H1 (cell line): ENCODE measurements around the gene UBE2M. TPM values are rescaled to one million over a fixed set of nuclear protein-coding genes. Genes with fewer than 3 reads are reported as not detected.
A peak's percentile ranks its signal among the peaks of the same experiment; 100 is the strongest.

ENCODE experiments used
- ASH2L ChIP-seq: fragments of 200-600, 300-600 bp; sonication (generic); IDR thresholded peaks from one replicate; pipeline ENCODE4 v1.7.1; 2017; ENCODE audit warnings: low read length
- ATF3 ChIP-seq: IDR thresholded peaks from 2 replicates; pipeline ENCODE4 v1.6.1; 2011; ENCODE audit warnings: low read depth, mild to moderate bottlenecking, low read length; ENCODE audit not compliant: insufficient read depth
- BCL11A ChIP-seq, 2 experiments: IDR thresholded peaks; one replicate each; pipeline ENCODE4 v1.6.1; 2011; ENCODE audit warnings: low read depth in 2 of 2, low read length in 2 of 2, mild to moderate bottlenecking in 2 of 2
- CBX5 ChIP-seq: fragments of 300-800, 300-1000 bp; sonication (generic); IDR thresholded peaks from 2 replicates; pipeline ENCODE4 v1.7.1; 2016; ENCODE audit warnings: antibody characterized with exemption, low read length, low read depth
- CREB1 ChIP-seq: IDR thresholded peaks from 2 replicates; pipeline ENCODE4 v1.6.1; 2012; ENCODE audit warnings: inconsistent platforms
- E2F6 ChIP-seq: IDR thresholded peaks from 2 replicates; pipeline ENCODE4 v1.6.1; 2012; ENCODE audit warnings: inconsistent platforms
- GABPA ChIP-seq: IDR thresholded peaks from 2 replicates; pipeline ENCODE4 v1.6.1; 2011; ENCODE audit warnings: mild to moderate bottlenecking, low read length, moderate library complexity, borderline replicate concordance; ENCODE audit not compliant: insufficient read depth
- JUN ChIP-seq: IDR thresholded peaks from 2 replicates; pipeline ENCODE4 v1.6.1; 2011; ENCODE audit warnings: low read depth, mild to moderate bottlenecking, improper control_type of control experiment, low read length
- JUND ChIP-seq: IDR thresholded peaks from 2 replicates; pipeline ENCODE4 v1.6.1; 2011; ENCODE audit warnings: mild to moderate bottlenecking, improper control_type of control experiment, low read length
- NANOG ChIP-seq: IDR thresholded peaks from 2 replicates; pipeline ENCODE4 v1.6.1; 2011; ENCODE audit warnings: low read length, low read depth, mild to moderate bottlenecking, inconsistent platforms; ENCODE audit not compliant: insufficient read depth, poor library complexity, severe bottlenecking
- NRF1 ChIP-seq: IDR thresholded peaks from 2 replicates; pipeline ENCODE4 v1.6.1; 2011; ENCODE audit warnings: mild to moderate bottlenecking, low read depth, low read length, improper control_type of control experiment
- POLR2AphosphoS5 ChIP-seq: IDR thresholded peaks from 2 replicates; pipeline ENCODE4 v1.6.1; 2011; ENCODE audit warnings: low read depth, low read length
- RFX5 ChIP-seq: IDR thresholded peaks from 2 replicates; pipeline ENCODE4 v1.6.1; 2011; ENCODE audit warnings: low read depth, low read length, improper control_type of control experiment, borderline replicate concordance
- RNF2 ChIP-seq: fragments of 200-900, 300-1000 bp; sonication (generic); IDR thresholded peaks from 2 replicates; pipeline ENCODE4 v1.7.1; 2016; ENCODE audit warnings: borderline replicate concordance, low read depth, mild to moderate bottlenecking, antibody characterized with exemption, low read length; ENCODE audit not compliant: poor library complexity, severe bottlenecking; ENCODE audit errors: missing control alignments
- SAP30 ChIP-seq: fragments of 300-600 bp; sonication (generic); IDR thresholded peaks from 2 replicates; pipeline ENCODE4 v1.7.1; 2012; ENCODE audit warnings: low read length, moderate library complexity, mild to moderate bottlenecking, inconsistent platforms; ENCODE audit not compliant: insufficient read depth, insufficient replicate concordance
- SIN3A ChIP-seq, 2 experiments: IDR thresholded peaks in 1 of 2; conservative IDR thresholded peaks in 1 of 2; 2 replicates each; pipeline ENCODE4 v1.6.1; 2011 to 2012; ENCODE audit warnings: low read length in 2 of 2, improper control_type of control experiment in 1 of 2, low read depth in 1 of 2, mild to moderate bottlenecking in 1 of 2
- SP1 ChIP-seq: IDR thresholded peaks from 2 replicates; pipeline ENCODE4 v1.6.1; 2011; ENCODE audit warnings: low read depth, low read length
- SUZ12 ChIP-seq: fragments of 200-600 bp; sonication (generic); IDR thresholded peaks from 2 replicates; pipeline ENCODE4 v1.6.1; 2012; ENCODE audit warnings: mild to moderate bottlenecking, inconsistent platforms, low read length, moderate library complexity, mixed read lengths
- TCF12 ChIP-seq: IDR thresholded peaks from 2 replicates; pipeline ENCODE4 v1.6.1; 2011; ENCODE audit warnings: low read depth, mild to moderate bottlenecking, low read length
- ZNF274 ChIP-seq: IDR thresholded peaks from 2 replicates; pipeline ENCODE4 v1.7.0; 2012; ENCODE audit warnings: low read length, borderline replicate concordance; ENCODE audit errors: extremely low read depth
- polyA plus RNA-seq, 7 experiments: library from polyadenylated mRNA; depleted of rRNA in 3 of 7; stranded (reverse) in 5 of 7; unstranded in 2 of 7; fragments of >200 nt in 5 of 7; fragments of 200-250 nt in 2 of 7; gene quantifications; 1 replicate in 5 of 7; 2 replicates in 1 of 7; 4 replicates in 1 of 7; pipeline versions ENCODE4 v1.2.1 to v1.2.3, GENCODE V29; 2011 to 2013; ENCODE audit warnings: missing spikeins in 2 of 7, mixed read lengths in 2 of 7
- total RNA-seq: library from RNA; stranded (reverse); fragmentation: NEBNext Ultra II Directional; extraction: Animal tissue kit (Norgen Biotek cat#: 25700); gene quantifications from 2 replicates; pipeline ENCODE4 v1.2.1, GENCODE V29; 2021
- TF ChIP-seq, protein P1 (sequence below): IDR thresholded peaks from 2 replicates; pipeline ENCODE4 v1.6.1; 2012; ENCODE audit warnings: inconsistent platforms

The UBE2M gene
- total and polyA plus RNA-seq, 2 of the 8 experiments (the other 6 are each of a cell fraction or from before 2014, with no cell fraction given) = 93.8 to 114 TPM

DNA sequence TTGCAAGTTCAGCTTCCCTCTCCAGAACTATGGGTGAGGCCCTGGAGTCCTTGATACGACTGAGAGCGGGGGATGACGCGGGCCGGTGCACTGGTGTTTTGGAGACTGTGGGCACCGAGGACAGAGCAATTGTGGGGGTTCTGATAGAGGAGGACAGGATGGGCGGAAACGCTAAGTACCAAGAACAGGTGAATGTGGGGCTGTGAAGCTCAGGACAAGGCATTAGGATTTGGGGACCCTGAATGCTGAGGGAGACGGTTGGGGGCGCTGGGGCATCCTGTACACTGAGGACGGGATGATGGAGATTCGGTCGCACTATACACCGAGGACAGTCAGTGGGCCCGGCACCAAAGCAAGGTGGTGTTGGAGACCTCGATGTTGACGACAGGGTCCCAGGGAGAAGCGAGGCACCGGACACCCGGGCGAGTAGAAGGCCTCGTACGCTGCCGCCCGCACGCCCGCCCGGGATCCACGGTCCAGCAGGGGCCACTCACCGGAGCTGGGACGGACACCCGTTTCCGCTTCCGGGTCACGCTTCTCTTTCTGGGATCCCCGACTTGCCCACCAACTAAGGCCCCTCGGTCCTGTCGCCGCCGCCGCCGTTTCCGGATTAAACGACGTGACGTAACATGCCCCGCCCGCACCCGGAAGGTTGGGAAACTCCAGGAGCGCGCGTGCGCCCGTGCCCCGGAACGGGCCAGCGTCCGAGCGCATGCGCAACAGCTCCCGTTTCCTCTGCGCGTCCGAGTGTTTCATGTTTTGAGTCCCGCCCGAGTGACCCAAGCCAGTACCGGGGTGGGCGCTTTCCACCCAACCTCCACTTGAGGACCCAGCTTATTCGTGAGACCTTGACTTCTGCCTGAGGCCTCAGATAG, 3.7 kb downstream of the UBE2M start, which contains the start of gene CHMP2A (continued):
- TF ChIP-seq JUND (peak; percentile 54; the same call in 1 of the 2 replicates), ATF3 (0 out of 2 replicates have a peak, but pooled peaks have one; percentile 3), CBX5 (no peak), SAP30 (no peak), ASH2L (peak; percentile 62), SUZ12 (no peak), RFX5 (no peak), GABPA (peak; percentile 99), JUN (no peak), ZNF274 (no peak), CREB1 (peak; percentile 93), BCL11A (IDR thresholded peaks at IDR 0.05; ENCODE audit: low read depth in 2 of 2, low read length in 2 of 2) (no peak), TCF12 (no peak), SP1 (no peak), NANOG (no peak), RNF2 (no peak), E2F6 (peak; percentile 38; the same call in 1 of the 2 replicates), SIN3A (conservative IDR thresholded peaks at IDR 0.05 in 1 of 2, IDR thresholded peaks at IDR 0.05 in 1 of 2; ENCODE audit: low read depth in 1 of 2, low read length in 2 of 2) (peak; percentile 34 to 87; a peak in 2 of 4 replicates), NRF1 (peak; percentile 97), POLR2AphosphoS5 (peak; percentile 88)
- TF ChIP-seq, protein P1, sequence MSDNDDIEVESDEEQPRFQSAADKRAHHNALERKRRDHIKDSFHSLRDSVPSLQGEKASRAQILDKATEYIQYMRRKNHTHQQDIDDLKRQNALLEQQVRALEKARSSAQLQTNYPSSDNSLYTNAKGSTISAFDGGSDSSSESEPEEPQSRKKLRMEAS = peak; percentile 65
